ENCODE results near the gene MRPL45.

Gene MRPL45

GRCh38 chr17:38325221-38325851 lies 28.4 kb downstream of the MRPL45 start:
- no peak for DNase-seq

- peak; percentile 49 for DNase-seq
These were observed 30.2 kb downstream of the MRPL45 start for GRCh38 chr17:38326996-38327792.

GRCh38 chr17:38327936-38328335 lies 31.0 kb downstream of the MRPL45 start:
- DNase-seq, result no peak

GRCh38 chr17:38328620-38329019 lies 31.7 kb downstream of the MRPL45 start:
- no peak for DNase-seq

GRCh38 chr17:38329284-38329683 lies 32.3 kb downstream of the MRPL45 start:
- no peak for DNase-seq

- DNase-seq, result no peak
These were observed 33.1 kb downstream of the MRPL45 start for GRCh38 chr17:38329808-38330730.

GRCh38 chr17:38330941-38331411 lies 34.0 kb downstream of the MRPL45 start:
- no peak for DNase-seq

- no peak for DNase-seq
These were observed 35.8 kb downstream of the MRPL45 start for GRCh38 chr17:38332735-38333134.

GRCh38 chr17:38333635-38334295 lies 36.8 kb downstream of the MRPL45 start:
- no peak for DNase-seq

GRCh38 chr17:38334480-38335364 lies 37.8 kb downstream of the MRPL45 start:
- no peak for DNase-seq

GRCh38 chr17:38336838-38337237 lies 39.9 kb downstream of the MRPL45 start:
- no peak for DNase-seq

GRCh38 chr17:38338053-38338452 lies 41.1 kb downstream of the MRPL45 start:
- DNase-seq, result no peak

GRCh38 chr17:38338535-38338934 lies 41.6 kb downstream of the MRPL45 start:
- DNase-seq, result no peak

GRCh38 chr17:38339891-38340290 lies 42.9 kb downstream of the MRPL45 start:
- no peak for DNase-seq

- DNase-seq, result peak; percentile 49
These were observed 44.2 kb downstream of the MRPL45 start for GRCh38 chr17:38341035-38341721.

- no peak for DNase-seq
These were observed 46.1 kb downstream of the MRPL45 start for GRCh38 chr17:38342886-38343607.

GRCh38 chr17:38343608-38344419 lies 46.8 kb downstream of the MRPL45 start, which contains the start of gene GPR179:
GPR179 (minus strand) TSS chr17:38343956; CDS start chr17:38343789, 167 bp downstream.
- no peak for DNase-seq

- no peak for DNase-seq
These were observed 47.4 kb downstream of the MRPL45 start for GRCh38 chr17:38344420-38344745.

GRCh38 chr17:38345743-38346142 lies 48.8 kb downstream of the MRPL45 start:
- DNase-seq, result no peak

All from femur (tissue), 1 donor.